Adipocyte (in vitro differentiated cells): ENCODE measurements around the gene PNMA5.

Source experiments
- DNase-seq: peaks from one replicate; pipeline ENCODE4 v3.0.0-alpha.2; 2015; ENCODE audit warnings: low read depth
- H3K27me3 ChIP-seq: replicated peaks from 2 replicates; pipeline ENCODE4 v1.7.0; 2013; ENCODE audit warnings: mild to moderate bottlenecking, low read length, moderate library complexity; ENCODE audit not compliant: control insufficient read depth, insufficient read depth
- H3K36me3 ChIP-seq: 2 replicates; pipeline ENCODE4 v1.7.0; 2013; ENCODE audit warnings: low read length, mild to moderate bottlenecking, moderate library complexity; ENCODE audit not compliant: control insufficient read depth, insufficient read depth, severe bottlenecking
- H3K4me1 ChIP-seq: 2 replicates; pipeline ENCODE4 v1.7.0; 2013; ENCODE audit warnings: mild to moderate bottlenecking, low read length, moderate library complexity; ENCODE audit not compliant: control insufficient read depth, insufficient read depth
- H3K4me3 ChIP-seq: 2 replicates; pipeline ENCODE4 v1.7.0; 2013; ENCODE audit warnings: mild to moderate bottlenecking, low read length, moderate library complexity
- H3K9ac ChIP-seq: 2 replicates; pipeline ENCODE4 v1.7.0; 2013; ENCODE audit warnings: mild to moderate bottlenecking, low read length, moderate library complexity
- H3K9me3 ChIP-seq: 2 replicates; pipeline ENCODE4 v1.7.0; 2013; ENCODE audit warnings: mild to moderate bottlenecking, low read length, moderate library complexity; ENCODE audit not compliant: control insufficient read depth

The PNMA5 gene

DNA sequence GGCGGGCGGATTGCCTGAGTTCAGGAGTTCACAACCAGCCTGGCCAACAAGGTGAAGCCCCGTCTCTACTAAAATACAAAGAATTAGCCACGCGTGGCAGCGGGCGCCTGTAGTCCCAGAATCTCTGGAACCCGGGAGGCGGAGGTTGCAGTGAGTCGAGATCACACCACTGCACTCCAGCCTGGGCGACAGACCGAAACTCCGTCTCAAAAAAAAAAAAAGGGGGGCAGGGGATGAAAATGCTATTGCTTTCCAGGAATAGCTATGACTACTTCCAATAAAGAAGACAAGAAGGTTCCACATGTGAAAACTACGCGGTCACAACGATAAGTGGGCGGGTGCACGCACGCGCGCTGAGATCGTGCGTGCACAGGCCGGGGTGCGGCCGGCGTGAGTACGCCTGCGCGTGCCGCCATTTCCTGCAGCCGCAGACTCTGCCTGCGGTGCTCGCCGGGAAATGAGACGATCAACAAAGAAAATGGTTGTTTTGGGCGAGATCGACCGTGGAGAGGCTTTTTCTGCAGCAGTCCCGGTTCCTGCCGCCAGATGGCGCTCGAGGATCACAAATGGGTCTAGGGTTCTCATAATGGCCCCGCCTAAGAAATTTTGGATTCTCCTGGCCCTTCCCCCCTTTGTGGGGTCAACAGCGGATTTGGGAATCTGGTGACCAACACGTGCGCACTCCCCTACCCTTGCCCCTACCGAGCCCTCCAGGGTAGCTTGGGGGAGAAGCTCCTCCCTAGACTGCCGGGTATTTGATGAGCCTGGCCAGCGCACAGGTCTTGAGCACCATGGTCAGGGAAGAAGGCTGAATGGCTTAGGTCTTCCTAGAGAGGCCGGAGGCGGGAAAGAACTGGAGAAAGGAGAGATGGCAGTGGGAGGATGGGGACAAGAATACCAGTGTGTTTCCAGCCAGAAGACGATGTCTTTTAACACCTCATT, 35.1 kb downstream of the PNMA5 start:
- Histone ChIP-seq H3K9ac (peak overlapping the region; percentile 57), H3K4me3 (peak overlapping the region; percentile 72), H3K4me1 (no peaks in the 10 kb centered on the region), H3K36me3 (no peaks in the 10 kb centered on the region), H3K9me3 (no peaks in the 10 kb centered on the region), H3K27me3 (peaks cover 10% of the 10 kb centered on the region)
- peak; percentile 86 for DNase-seq

DNA sequence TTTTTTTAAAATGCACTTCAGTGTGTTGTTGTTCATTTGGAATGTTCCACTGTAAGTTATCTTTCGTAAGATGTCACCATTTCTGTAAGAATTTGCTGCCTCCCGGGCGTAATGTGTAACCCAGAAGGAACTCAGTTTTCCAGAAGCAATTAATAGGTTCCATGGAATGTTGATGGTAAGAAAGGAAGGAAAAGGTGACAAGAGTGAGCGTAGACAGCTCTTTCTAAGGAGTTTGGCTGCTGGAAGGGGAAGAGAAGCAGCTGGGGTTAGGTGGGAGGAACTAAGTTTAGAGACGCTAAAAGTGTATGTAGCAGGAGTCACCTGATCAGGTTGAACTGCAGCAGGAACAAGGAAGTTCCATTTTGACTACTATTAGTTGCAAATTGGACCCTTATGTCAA, 35.9 kb downstream of the PNMA5 start:
- Histone ChIP-seq H3K9ac (peak overlapping the region; percentile 57), H3K27me3 (peaks cover 10% of the 10 kb centered on the region), H3K9me3 (no peaks in the 10 kb centered on the region), H3K4me3 (peak overlapping the region; percentile 72), H3K4me1 (no peaks in the 10 kb centered on the region), H3K36me3 (no peaks in the 10 kb centered on the region)
- no peak for DNase-seq

DNA sequence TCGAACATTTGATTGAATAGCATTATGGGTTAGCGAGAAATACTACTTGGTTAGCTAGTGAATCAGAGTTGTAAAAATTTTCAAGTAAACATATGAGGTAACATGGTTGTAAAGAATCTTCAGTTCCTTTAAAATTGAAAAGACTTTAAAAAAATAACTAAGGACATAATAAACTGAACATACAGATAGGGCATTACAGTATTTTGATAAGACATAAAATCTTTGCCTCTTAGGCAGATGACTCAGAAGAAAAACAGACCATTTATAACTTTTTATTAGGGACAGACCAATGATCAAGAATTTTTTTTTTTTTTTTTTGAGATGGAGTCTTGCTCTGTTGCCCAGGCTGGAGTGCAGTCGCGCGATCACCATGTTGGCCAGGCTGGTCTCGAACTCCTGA, 43.1 kb downstream of the PNMA5 start:
- no peaks in the 10 kb centered on the region for H3K4me1 ChIP-seq
- no peak for DNase-seq
- peaks cover 9% of the 10 kb centered on the region for H3K27me3 ChIP-seq
- H3K9me3 ChIP-seq, result no peaks in the 10 kb centered on the region
- H3K4me3 ChIP-seq, result no peak overlapping the region
- H3K9ac ChIP-seq, result no peak overlapping the region
- H3K36me3 ChIP-seq, result no peaks in the 10 kb centered on the region

DNA sequence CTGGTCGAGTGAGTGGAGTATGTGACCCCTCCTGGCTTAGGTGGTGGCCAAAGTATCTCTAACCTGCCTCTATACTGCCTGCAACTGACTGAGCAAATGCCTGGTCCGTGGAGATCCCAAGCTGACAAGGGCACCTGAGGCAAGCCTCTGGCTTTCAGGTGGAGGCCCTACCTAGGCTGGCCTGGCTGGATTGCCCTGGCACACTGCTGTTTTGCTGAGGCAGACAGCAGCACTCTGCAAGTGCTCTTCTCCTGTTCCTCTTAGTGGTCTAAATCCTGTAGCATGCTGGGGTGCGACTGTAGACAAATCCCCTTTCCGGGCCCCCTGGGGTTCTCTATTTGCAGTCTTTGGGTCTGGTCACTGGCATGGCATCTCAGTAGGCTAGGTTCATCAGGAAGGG, 44.8 kb downstream of the PNMA5 start:
- H3K9ac ChIP-seq, result no peak overlapping the region
- H3K27me3 ChIP-seq, result peaks cover 6% of the 10 kb centered on the region
- H3K9me3 ChIP-seq, result no peaks in the 10 kb centered on the region
- no peaks in the 10 kb centered on the region for H3K36me3 ChIP-seq
- no peak overlapping the region for H3K4me3 ChIP-seq
- no peaks in the 10 kb centered on the region for H3K4me1 ChIP-seq
- no peak for DNase-seq

DNA sequence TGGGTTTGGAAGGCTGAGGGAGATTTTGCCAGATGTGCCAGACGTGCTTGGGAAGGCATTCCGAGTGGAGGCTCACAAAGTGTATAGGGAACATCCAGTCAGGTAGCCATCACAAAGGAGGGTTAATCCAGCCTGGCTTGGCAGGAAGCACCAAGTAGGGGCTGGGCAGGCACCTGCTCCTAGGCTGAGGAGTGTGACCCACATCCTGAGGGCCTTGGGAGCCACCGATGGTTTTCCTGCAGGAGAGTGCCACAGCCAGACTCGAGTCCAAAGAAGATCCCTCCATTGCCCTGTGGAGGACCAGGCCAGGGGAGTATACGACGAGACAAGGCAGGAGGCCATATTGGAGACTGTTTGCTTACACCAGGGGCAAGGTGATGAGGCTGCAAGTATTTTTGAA, 47.2 kb downstream of the PNMA5 start:
- DNase-seq, result no peak
- Histone ChIP-seq H3K4me3 (no peak overlapping the region), H3K27me3 (peaks cover 8% of the 10 kb centered on the region), H3K9me3 (no peaks in the 10 kb centered on the region), H3K9ac (no peak overlapping the region), H3K4me1 (no peaks in the 10 kb centered on the region), H3K36me3 (no peaks in the 10 kb centered on the region)

DNA sequence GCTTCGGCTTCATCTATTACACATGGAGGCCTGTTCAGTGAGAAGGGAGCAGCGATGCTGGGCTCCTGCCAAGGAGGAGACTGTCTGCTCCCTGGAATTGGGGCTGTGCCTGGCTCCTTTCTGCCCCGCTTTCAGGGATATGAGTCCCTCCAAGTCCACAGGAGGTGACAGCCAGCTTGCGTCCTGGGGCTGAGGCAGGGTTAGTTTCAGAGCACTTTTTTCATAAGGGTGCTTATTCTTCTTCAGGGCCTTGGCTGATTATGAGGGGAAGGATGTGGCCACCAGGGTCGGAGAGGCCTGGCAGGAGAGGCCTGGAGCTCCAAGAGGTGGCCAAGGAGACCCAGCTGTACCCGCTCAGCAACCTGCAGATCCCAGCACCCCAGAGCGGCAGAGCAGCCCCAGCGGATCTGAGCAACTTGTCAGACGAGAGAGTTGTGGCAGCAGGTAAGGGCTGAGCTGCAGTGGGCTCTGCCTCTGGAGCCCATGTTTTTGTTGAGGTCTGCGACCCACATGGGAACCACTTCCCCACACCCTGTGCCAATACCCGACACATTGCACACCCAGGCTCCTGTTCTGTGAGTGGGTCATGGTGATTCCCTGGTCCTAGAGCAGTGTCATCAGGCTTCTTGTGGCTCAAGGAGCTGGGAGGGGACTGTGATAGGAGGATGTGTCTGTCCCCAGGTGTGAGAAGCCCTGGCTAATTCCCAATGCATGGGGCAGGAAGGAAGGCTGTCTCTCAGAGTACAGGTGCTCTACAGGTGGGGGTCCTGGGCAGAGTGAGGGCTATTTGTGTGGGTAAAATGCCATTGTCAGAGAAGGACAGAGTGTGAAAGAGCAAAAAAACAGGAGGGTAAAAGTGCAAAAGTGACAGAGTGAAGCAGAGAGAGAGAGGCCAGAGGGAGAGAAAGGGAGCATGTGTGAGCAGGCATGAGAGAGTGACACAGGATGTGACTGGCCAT, 48.6 kb downstream of the PNMA5 start:
- peaks cover 8% of the 10 kb centered on the region for H3K27me3 ChIP-seq
- DNase-seq, result no peak
- no peak overlapping the region for H3K9ac ChIP-seq
- no peaks in the 10 kb centered on the region for H3K9me3 ChIP-seq
- H3K36me3 ChIP-seq, result no peaks in the 10 kb centered on the region
- peaks cover 5% of the 10 kb centered on the region for H3K4me1 ChIP-seq
- no peak overlapping the region for H3K4me3 ChIP-seq

DNA sequence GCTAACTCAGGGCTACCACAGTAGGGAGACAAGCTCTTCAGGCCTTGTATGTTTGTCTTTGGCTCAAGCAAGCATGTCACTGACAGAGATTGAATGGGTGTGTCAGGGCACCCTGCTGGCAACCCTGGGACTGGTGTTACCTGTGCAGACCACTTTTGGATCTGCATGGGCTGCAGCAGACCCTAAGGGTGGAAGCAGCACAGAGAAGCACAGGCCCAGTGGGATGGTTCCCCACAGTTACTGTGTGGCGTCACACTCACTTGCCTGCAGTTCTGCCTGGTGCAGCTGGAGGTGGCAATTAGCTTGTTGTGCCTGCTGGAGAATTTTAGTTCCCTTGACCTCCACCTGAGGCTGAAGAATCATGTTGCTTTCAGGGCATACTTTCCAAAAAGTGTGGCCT, 50.1 kb downstream of the PNMA5 start:
- no peak for DNase-seq
- no peaks in the 10 kb centered on the region for H3K9me3 ChIP-seq
- peaks cover 5% of the 10 kb centered on the region for H3K27me3 ChIP-seq
- H3K36me3 ChIP-seq, result no peaks in the 10 kb centered on the region
- peaks cover 5% of the 10 kb centered on the region for H3K4me1 ChIP-seq
- no peak overlapping the region for H3K4me3 ChIP-seq
- no peak overlapping the region for H3K9ac ChIP-seq

DNA sequence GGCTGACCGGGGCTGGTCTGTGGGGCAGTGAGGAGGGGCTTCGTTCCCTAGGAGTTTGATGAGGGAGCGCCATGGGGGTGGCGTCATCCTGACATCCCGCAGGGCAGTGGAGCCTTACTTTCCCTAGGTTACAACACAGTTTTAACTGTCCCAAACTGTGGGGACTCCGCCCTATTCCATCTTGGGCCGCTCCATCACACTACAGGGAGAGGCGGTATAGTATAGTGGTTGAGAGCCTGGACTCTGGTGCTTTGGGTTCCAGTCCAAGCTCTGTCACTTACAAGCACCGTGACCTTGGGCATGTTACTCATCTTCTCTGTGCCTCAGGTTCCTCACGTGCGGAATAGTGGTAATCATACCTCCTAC, 51.9 kb downstream of the PNMA5 start:
- H3K4me1 ChIP-seq, result peaks cover 5% of the 10 kb centered on the region
- no peaks in the 10 kb centered on the region for H3K9me3 ChIP-seq
- DNase-seq, result no peak
- H3K9ac ChIP-seq, result peak overlapping the region; percentile 89
- H3K4me3 ChIP-seq, result peak overlapping the region; percentile 90
- peaks cover 11% of the 10 kb centered on the region for H3K27me3 ChIP-seq
- H3K36me3 ChIP-seq, result no peaks in the 10 kb centered on the region

DNA sequence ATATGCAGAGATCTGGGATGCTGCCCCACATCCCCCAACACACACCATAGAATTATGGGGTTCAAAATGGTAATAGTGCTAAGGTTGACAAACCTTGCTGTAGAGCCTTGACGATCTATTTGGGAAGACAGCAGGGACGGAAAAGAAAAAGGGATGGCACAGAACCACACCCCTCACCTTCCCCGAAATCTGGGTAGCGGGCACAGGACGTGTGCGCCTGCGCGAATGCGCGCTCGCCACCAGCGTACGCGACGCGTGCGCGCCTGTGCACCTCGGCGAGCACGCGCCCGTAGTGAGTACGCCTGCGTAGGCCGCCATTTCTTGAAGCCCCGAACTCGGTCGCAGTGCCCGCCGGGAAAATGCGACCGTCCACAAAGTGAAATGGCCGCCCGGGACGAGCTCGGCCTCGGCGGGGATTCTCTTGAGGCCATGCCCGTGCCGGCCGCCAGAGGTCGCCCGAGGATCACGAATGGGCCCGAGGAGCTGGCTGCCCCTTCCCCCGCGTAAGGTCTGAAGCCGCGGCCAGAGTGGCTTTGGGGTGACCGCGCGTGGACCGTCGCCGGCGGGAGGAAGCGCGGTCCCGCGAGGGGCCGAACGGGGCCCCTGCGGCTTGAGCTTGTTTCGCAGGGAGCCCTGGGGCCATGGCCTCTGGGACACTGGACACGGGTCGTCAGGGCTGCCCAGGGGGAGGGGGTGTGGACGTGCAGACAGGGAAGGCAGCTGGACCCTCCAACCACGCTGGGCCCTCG, 52.4 kb downstream of the PNMA5 start:
- no peaks in the 10 kb centered on the region for H3K36me3 ChIP-seq
- peaks cover 5% of the 10 kb centered on the region for H3K4me1 ChIP-seq
- peaks cover 17% of the 10 kb centered on the region for H3K27me3 ChIP-seq
- H3K4me3 ChIP-seq, result peak overlapping the region; percentile 90
- H3K9ac ChIP-seq, result peak overlapping the region; percentile 89
- DNase-seq, result peak; percentile 94
- H3K9me3 ChIP-seq, result no peaks in the 10 kb centered on the region
